IPS-15b (cell line): ENCODE data around the gene GNB1L.

Experiments
- H3K27me3 ChIP-seq: one replicate; pipeline ENCODE4 v1.6.1; 2013; ENCODE audit warnings: low read length; ENCODE audit not compliant: control insufficient read depth, insufficient read depth
- H3K36me3 ChIP-seq: one replicate; pipeline ENCODE4 v1.6.1; 2013; ENCODE audit warnings: low read length; ENCODE audit not compliant: control insufficient read depth, insufficient read depth
- H3K4me1 ChIP-seq: one replicate; pipeline ENCODE4 v1.6.1; 2013; ENCODE audit warnings: mild to moderate bottlenecking, low read length; ENCODE audit not compliant: control insufficient read depth, insufficient read depth
- H3K4me3 ChIP-seq: one replicate; pipeline ENCODE4 v1.5.1; 2013; ENCODE audit warnings: low read depth, low read length
- H3K9ac ChIP-seq: one replicate; pipeline ENCODE4 v1.6.1; 2013; ENCODE audit warnings: low read depth, mild to moderate bottlenecking, low read length
- H3K9me3 ChIP-seq: one replicate; pipeline ENCODE4 v1.6.1; 2013; ENCODE audit warnings: mild to moderate bottlenecking, low read length; ENCODE audit not compliant: control insufficient read depth, insufficient read depth

GNB1L gene

GRCh38 chr22:19764299-19764593, 90.4 kb downstream of the GNB1L start:
- no peaks in the 10 kb centered on the region for H3K9me3 ChIP-seq
- H3K4me1 ChIP-seq: peaks cover 5% of the 10 kb centered on the region
- no peak overlapping the region for H3K9ac ChIP-seq
- peaks cover 2% of the 10 kb centered on the region for H3K36me3 ChIP-seq
- peaks cover 89% of the 10 kb centered on the region for H3K27me3 ChIP-seq
- no peak overlapping the region for H3K4me3 ChIP-seq

DNA sequence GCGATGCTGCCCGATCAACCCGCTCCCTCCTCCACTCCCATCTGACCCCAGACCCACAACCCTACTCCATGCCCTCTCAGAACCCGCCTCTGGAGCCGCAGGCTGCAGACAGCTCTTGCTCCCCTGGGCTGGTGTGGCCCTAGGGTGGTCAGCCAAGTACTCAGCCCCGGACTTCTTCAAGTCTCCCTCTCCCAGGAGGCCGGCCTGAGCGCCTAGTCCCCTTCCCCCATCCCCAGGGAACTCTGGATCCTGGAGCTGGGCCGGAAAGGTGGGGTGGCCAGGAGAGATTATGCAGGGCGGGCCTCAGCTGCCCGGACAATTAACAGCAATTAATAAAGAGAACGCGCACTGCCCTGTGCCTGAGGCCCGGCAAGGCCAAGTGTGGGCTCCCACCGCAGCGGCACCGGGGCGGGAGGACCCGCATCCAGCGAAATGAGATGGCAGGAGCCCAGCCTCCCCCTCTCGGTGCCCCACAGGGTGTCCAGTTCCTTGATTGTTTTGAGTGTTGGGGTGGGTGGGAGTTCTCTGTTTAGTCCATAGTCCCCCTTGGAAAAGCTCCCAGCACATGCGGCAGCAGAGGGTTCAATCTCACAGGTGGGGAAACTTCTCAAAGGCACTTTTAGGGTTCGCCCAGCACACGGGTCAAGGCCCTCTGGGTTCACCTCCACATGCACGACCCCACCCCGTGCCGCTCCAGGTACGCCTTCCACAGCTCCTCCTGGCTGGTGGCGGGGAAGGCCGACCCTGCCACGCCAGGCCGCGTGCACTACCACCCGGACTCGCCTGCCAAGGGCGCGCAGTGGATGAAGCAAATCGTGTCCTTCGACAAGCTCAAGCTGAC, 91.0 kb downstream of the GNB1L start:
- H3K27me3 ChIP-seq: peaks cover 90% of the 10 kb centered on the region
- no peaks in the 10 kb centered on the region for H3K9me3 ChIP-seq
- H3K4me1 ChIP-seq: peaks cover 5% of the 10 kb centered on the region
- H3K9ac ChIP-seq: no peak overlapping the region
- H3K4me3 ChIP-seq: peak overlapping the region; percentile 13
- H3K36me3 ChIP-seq: peaks cover 2% of the 10 kb centered on the region

DNA sequence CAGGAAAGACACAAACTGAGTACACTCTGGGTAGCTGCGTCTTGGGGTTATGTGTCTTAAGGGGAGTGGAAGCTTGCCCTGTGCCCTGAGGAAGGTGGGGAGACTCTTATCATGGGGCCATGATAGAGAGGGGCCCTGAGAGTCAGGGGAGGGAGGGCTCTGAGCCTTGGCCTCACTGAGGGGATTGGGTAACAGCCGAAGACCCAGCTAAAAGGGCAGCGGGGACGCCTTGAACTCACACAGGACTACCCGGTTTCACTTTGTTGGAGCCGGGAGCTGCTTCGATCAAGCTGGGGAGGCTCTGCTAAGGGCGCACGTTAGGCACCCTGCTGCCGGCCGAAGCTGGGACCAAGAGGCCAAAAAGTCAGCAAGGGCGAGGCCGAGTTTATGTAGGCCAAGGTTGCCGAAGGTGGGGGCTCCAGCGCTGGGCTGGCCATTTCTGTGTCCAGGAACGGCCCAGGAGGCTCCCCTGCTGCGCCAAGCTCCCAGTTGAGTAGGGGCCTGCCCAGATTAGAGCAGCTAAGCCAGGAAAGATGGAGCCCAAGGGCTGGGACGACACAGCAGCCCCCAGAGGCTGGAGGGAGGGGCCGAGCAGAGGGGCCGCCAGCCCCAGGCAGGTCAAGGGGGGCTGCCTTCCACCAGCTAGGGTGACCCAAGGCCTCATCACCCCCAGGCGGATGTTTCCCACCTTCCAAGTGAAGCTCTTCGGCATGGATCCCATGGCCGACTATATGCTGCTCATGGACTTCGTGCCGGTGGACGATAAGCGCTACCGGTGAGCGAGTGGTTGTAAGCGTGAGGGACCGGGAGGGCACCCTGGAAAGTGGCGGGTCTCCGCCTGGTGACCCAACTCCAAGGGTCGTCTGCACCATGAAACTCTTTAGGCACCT, 91.9 kb downstream of the GNB1L start:
- H3K36me3 ChIP-seq: peaks cover 2% of the 10 kb centered on the region
- peaks cover 5% of the 10 kb centered on the region for H3K4me1 ChIP-seq
- H3K9ac ChIP-seq: no peak overlapping the region
- no peaks in the 10 kb centered on the region for H3K9me3 ChIP-seq
- peak overlapping the region; percentile 13 for H3K4me3 ChIP-seq
- peaks cover 90% of the 10 kb centered on the region for H3K27me3 ChIP-seq

- Histone ChIP-seq H3K27me3 (peaks cover 90% of the 10 kb centered on the region), H3K4me1 (peaks cover 7% of the 10 kb centered on the region), H3K4me3 (peak overlapping the region; percentile 13), H3K36me3 (peaks cover 2% of the 10 kb centered on the region), H3K9me3 (no peaks in the 10 kb centered on the region), H3K9ac (no peak overlapping the region)
These were observed 92.7 kb downstream of the GNB1L start for GRCh38 chr22:19761725-19762567.

DNA sequence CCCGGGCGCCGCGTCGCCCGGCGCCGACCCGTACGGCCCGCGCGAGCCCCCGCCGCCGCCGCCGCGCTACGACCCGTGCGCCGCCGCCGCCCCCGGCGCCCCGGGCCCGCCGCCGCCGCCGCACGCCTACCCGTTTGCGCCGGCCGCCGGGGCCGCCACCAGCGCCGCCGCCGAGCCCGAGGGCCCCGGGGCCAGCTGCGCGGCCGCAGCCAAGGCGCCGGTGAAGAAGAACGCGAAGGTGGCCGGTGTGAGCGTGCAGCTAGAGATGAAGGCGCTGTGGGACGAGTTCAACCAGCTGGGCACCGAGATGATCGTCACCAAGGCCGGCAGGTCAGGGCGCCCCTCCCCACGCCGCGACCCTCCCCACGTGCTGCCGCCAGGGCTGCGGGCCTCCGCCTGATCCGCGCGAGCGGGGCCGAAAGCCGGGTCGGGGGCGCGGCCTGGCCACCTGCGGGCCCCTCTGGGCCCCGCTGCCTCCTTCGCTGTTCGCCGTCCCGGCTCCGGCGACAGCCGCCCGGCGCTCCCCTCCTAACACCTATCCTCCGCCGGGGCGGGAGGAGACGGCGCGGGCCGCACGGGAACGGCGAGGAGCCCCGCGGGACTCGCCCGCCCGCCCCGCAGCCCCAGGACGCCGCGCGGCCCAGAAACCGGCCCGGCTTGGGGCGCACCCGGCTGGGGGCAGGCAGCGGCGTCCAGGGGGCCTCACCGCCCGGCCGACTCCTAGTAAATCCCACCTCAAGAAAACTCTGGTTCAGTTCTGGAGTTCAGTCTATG, 93.5 kb downstream of the GNB1L start:
- peaks cover 2% of the 10 kb centered on the region for H3K36me3 ChIP-seq
- H3K4me3 ChIP-seq: peak overlapping the region; percentile 4
- H3K27me3 ChIP-seq: peaks cover 89% of the 10 kb centered on the region

GRCh38 chr22:19760058-19760950, 94.4 kb downstream of the GNB1L start, which contains the start of gene TBX1:
Gene TBX1, plus strand, starts transcription at chr22:19760778. Its CDS starts 66 bp downstream, at chr22:19760844.
- Histone ChIP-seq H3K27me3 (peaks cover 90% of the 10 kb centered on the region), H3K9ac (no peak within 1 kb of the TSS), H3K4me3 (peak within 1 kb of the TSS; percentile 8), H3K4me1 (peaks cover 7% of the 10 kb centered on the region), H3K9me3 (no peaks in the 10 kb centered on the region), H3K36me3 (peaks cover 2% of the 10 kb centered on the region)

More for the DNA sequence above, 93.5 kb downstream of the GNB1L start:
- Histone ChIP-seq H3K9me3 (no peaks in the 10 kb centered on the region), H3K4me1 (peaks cover 7% of the 10 kb centered on the region), H3K9ac (no peak overlapping the region)

DNA sequence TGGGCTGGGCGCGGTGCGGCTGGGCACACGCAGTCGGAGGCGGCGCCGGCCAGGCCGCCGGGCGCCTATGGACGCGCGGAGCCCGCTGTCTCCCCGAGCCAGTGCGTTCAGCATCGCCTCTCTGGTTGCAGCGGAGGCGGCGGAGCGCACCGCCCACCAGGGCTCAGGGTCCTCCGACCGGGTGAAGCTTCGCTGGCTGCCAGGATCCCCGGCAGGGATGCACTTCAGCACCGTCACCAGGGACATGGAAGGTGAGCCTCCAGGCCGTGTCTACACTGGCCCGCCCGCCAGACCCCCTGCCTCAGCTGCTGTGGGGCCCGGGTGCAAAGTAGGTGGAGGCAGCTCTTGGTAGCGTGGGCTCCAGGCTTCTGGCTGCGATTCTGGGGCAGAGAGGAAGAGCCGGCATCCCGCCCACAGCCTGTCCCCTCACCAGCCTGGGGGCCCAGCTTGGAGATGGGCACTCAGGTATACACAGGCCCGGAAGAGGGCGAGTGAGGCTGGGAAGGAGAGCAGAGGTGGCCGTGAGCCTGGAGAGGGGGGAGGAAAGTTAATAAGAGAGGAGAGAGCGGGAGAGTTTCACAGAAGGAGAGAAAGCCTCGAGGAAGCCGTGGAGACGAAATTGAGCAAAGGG, 95.1 kb downstream of the GNB1L start:
- no peaks in the 10 kb centered on the region for H3K9me3 ChIP-seq
- peak overlapping the region; percentile 8 for H3K4me3 ChIP-seq
- H3K9ac ChIP-seq: no peak overlapping the region
- H3K4me1 ChIP-seq: peaks cover 2% of the 10 kb centered on the region
- peaks cover 89% of the 10 kb centered on the region for H3K27me3 ChIP-seq
- peaks cover 2% of the 10 kb centered on the region for H3K36me3 ChIP-seq

DNA sequence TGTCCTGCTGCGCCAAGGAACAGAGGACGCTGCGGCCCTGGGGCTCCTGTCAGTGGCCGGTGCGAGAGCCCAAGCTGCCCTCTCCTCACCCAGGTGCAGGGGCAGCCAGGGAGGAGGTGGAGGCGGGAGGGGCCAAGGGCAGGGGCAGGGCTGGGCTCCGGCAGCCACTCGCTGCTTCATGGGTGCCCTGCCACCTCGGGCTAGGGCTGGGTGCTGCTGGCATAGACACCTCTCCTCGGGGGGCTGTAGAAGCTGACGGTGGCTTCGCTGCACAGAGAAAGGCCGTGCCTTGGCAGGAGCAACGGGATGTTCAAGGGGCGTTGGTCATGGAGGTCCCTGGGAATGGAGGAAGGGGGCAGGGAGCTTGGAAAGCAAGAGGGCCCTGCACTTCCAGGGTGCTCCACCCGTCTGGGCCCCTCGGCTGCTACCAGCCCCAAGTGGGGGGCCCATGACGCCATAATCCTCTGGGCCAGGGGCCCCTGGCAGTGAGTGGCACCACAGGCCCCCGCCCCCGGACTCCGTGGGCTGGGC, 95.7 kb downstream of the GNB1L start:
- Histone ChIP-seq H3K36me3 (peaks cover 3% of the 10 kb centered on the region), H3K27me3 (peaks cover 89% of the 10 kb centered on the region), H3K4me3 (peak overlapping the region; percentile 8), H3K9ac (no peak overlapping the region), H3K4me1 (peaks cover 2% of the 10 kb centered on the region), H3K9me3 (no peaks in the 10 kb centered on the region)

- Histone ChIP-seq H3K36me3 (peaks cover 3% of the 10 kb centered on the region), H3K27me3 (peaks cover 89% of the 10 kb centered on the region), H3K4me3 (no peak overlapping the region), H3K9me3 (no peaks in the 10 kb centered on the region), H3K4me1 (peaks cover 2% of the 10 kb centered on the region), H3K9ac (no peak overlapping the region)
These were observed 96.4 kb downstream of the GNB1L start for GRCh38 chr22:19757985-19758895.
